Skin of body (tissue), 2 donors: Measurements from ENCODE around the gene SLC6A18. TPM values are rescaled to one million over a fixed set of nuclear protein-coding genes. Genes with fewer than 3 reads are reported as not detected.

Source experiments
- DNase-seq: peaks from one replicate; lab custom pipeline; 2025; lab: John Stamatoyannopoulos, UW
- total RNA-seq: library from RNA; depleted of rRNA; stranded (reverse); fragments of >200 nt; gene quantifications from one replicate; pipeline ENCODE4 v1.2.3, GENCODE V29; 2014

SLC6A18 gene
- total RNA-seq, 1 donor from 2014 or later: not detected

- DNase-seq: no peak
Observed at GRCh38 chr5:1187234-1187949, 37.8 kb upstream of the SLC6A18 start.

DNA sequence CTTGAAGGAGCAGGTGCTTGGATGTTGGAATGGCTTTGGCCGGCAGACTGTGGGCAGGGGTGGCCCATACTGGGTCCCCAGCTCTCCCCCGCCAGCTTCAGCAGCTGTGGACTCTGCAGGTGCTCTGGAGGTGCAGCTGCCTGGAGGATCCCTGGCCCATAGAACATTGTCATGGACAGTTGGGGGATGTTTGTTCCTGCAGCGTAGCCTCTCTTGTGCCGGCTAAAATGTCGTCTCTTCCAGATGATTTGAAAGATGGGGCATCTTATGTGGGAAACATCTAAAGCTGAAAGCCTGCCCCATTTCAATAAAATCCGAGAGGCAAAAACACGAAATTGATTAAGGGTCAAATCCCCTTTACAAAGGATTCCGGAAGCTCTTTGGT lies 37.2 kb upstream of the SLC6A18 start:
- DNase-seq: no peak

- DNase-seq: no peak
Observed at GRCh38 chr5:1188464-1188863, 36.7 kb upstream of the SLC6A18 start.

- DNase-seq: no peak
Observed at GRCh38 chr5:1189269-1189668, 35.9 kb upstream of the SLC6A18 start.

DNA sequence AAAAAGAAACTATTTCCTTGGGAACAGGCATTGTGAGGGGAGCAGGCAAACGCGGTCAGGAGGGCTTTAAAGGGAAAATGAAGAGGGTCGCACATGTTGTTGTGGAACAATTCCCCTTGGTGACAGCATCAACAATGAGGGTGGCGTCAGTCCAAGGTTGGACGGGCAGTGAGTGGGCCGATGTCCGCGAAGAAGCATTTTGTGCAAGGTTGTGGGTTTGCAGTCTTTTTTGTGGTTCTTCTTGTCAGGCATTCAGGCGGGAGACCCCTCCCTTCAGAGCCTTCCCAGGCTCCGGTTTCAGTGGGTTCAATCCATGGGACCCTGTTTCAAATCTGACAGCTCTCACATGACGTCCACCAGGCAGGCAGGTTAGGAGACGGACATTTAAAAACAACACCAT lies 34.9 kb upstream of the SLC6A18 start:
- no peak for DNase-seq

GRCh38 chr5:1190837-1191239 lies 34.3 kb upstream of the SLC6A18 start:
- no peak for DNase-seq

DNA sequence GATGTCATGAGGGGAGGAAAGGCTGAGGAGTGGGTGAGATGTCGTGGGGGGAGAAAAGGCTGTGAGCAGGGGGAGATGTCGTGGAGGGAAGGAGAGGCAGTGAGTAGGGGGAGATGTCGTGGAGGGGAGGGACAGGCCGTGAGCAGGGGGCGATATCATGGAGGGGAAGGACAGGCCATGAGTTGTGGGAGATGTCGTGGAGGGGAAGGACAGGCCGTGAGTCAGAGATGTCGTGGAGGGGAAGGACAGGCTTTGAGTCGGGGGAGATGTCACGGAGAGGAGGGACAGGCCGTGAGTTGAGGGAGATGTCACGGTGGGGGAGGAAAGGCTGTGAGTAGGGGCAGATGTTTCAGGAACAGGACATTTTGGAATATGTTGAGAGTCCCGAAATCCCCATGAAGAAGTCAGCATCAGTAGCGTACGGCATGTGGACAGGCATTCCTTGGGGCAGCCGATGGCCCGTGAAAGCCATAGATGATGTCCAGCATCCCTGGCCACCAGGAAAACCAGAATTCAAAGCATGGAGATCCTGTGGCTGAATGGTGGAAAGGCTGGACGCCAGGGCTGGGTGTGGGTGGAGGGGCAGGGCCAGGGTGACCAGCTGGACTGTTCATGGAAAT lies 32.1 kb upstream of the SLC6A18 start:
- no peak for DNase-seq

DNA sequence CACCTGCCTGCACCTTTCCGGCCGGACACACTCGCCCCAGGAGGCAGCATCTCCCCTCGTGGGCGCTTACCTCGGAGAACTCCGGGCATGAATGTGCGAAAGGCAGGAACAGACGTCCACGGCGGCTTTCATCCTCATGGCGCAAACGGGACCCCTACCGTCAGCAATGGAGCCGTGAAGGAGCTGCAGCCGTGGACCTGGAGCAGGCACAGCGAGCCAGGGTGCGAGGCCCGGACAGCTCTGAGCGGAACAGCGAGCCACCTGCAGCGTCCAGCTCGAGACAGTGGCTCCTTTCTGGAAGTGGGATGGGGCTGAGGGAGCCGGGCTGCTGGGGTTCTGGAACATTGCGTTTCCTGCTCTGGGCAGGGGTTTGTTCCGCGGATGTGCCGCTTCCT lies 31.6 kb upstream of the SLC6A18 start:
- DNase-seq: no peak

- DNase-seq: no peak
Observed at GRCh38 chr5:1194378-1194777, 30.8 kb upstream of the SLC6A18 start.

DNA sequence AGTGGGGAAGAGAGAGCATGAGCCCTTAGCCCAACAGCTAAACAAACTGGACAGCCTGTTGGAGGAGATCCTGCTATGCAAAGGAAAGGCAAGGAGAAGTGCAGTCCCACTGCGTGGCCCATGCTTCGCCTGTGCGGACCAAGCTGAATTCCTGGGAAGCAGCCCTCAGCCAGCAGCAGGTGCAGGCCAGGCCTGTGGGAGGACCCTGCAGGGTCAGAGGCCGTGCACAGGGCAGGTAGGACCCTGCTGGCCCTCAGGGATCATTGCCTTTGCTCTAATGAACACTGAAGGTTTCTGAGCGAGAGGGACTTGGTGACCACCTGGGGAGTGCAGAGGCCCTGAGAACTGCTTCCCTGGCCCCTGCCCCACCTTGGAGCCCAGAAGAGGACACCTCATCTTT lies 29.7 kb upstream of the SLC6A18 start:
- DNase-seq: no peak

DNA sequence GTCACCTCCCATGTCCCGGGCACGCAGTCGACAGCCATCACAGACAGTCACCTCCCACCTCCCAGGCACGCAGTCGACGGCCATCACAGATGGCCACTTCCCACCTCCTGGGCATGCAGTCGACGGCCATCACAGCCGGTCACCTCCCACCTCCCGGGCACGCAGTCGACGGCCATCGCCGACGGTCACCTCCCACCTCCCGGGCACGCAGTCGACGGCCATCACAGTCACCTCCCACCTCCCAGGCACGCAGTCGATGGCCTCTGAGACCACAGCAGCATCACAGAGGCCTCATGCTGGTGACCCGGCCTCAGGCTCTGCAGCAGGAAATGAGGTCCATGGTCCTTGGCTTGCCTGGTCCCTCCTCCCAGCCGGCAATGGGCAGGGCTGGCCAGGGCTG lies 29.3 kb upstream of the SLC6A18 start:
- no peak for DNase-seq

- DNase-seq: no peak
Observed at GRCh38 chr5:1196562-1196961, 28.6 kb upstream of the SLC6A18 start.

GRCh38 chr5:1197876-1198666 lies 27.1 kb upstream of the SLC6A18 start:
- no peak for DNase-seq

DNA sequence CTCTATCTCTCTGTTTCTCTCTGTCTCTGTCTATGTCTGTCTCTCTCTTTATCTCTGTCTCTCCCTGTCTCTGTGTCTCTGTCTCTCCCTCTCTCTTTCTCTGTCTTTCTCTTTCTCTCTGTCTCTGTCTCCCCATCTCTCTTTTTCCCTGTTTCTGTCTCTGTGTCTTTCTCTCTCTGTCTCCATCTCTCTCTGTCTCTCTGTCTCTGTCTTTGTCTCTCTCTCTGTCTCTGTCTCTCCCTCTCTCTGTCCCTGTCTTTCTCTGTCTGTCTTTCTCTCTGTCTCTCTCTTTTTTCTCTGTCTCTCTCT lies 25.9 kb upstream of the SLC6A18 start:
- no peak for DNase-seq

DNA sequence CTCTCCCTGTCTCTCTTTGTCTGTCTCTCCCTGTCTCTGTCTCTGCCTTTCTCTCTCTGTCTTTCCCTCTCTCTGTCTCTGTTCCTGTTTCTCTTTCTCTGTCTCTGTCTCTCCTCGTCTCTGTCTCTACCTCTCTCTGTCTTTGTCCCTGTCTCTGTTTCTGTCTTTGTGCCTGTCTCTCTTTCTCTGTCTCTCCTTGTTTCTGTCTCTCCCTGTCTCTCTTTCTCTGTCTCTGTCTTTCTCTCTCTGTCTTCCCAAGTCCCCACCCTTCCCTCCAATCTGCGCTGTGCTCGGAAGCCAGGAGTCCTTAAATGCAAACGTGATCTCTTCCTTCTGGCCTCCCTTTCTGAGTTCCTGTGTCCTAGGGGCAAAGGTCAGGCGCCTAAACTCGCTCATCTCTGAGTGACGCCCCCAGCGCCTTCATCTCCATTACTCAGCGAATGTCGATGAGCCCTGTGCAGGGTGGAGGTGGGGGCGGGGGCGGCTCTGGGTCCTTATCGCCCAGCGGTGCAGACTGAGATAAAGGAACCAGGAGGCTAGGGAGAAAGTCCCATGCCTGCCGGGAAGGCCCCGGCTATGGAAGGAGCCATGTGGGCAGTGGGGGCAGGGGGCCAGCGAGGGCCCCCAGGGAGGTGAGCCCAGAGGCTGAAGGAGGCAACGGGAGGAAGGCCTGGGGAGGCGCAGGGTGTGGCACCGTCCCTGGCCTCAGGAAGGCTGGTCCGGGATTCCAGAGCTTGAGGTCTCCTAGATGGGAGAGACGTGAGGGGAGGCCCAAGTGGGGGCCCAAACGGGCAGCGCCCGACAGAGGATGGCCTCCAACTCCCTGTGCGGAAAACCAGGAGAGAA lies 25.3 kb upstream of the SLC6A18 start:
- DNase-seq: no peak

DNA sequence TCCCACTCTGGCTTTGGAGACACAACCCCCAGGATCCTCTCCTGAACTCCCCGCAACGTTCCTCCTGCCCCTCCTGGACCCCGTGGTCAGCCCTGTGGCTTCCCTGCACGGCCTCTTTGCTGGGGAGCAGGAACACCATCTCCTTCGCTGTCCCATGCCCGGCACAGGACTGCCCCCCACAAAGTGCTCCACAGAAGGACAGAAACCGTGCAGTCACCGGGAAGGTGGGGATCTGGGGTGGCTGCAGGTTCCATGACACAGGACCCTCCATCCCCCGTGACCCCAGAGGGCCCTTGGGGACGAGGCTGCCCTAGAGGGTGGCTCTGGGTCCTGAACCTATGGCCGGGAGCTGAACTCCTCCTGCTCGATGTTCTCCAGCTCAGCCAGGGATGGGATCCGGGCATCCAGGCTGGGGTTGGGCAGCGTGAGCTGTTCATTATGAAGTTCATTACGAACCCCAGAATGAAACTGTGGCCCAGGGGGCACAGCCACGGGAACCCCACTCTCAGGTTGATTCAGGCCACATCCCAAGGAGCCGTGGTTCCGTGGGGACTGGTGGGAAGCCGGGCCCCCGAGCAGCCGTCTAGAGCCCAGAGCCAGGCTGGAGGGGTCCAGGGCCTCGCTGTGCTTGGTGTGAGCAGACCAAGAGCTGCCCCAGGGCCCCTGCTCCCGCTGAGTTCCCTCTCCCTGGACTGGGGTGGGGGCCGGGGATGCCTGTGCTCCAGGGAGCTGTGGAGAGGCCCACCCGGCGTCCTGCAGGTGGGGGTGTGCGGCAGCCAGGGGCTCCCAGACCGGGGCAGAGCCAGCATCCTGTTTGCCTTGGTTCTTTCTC lies 24.5 kb upstream of the SLC6A18 start:
- no peak for DNase-seq

GRCh38 chr5:1201327-1202025 lies 23.7 kb upstream of the SLC6A18 start, which contains the start of gene SLC6A19:
TSS of gene SLC6A19 (plus strand) at chr5:1201595. CDS start at chr5:1201651, 56 bp downstream.
- no peak for DNase-seq

- no peak for DNase-seq
Observed at GRCh38 chr5:1202026-1202797, 23.0 kb upstream of the SLC6A18 start.

DNA sequence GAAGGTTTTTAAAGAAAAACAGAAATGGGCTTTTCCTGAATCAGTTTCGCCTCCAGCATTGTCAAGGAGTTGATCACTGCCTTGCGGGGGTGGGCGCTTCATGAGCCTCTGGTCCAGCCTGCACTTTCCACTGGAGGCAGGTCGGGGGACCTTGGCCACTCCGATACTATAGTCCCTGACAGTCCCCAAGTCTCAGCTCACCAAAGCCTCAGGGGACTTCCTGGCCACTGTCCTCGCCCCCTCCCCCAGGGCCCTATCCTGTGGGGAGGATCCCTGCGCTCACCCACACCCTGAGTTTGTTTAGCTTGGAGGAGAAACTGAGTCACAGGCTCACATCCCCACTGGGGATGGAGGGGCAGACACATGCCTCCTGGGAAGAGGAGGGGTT lies 22.4 kb upstream of the SLC6A18 start:
- no peak for DNase-seq
